OCI-LY7 (cell line): Measurements from ENCODE around the gene NDUFC1.

Experiments
- EZH2phosphoT487 ChIP-seq: fragments of 200-600 bp; sonication (generic); IDR thresholded peaks from 2 replicates; pipeline ENCODE4 v1.6.1; 2018; ENCODE audit warnings: low read depth, borderline replicate concordance, mild to moderate bottlenecking, mixed run types, antibody characterized with exemption, low read length, moderate library complexity, mixed read lengths
- TF ChIP-seq, protein P1 (sequence below): fragments of 200-600 bp; sonication (generic); conservative IDR thresholded peaks from 2 replicates; pipeline ENCODE4 v1.5.1; 2014; ENCODE audit warnings: mild to moderate bottlenecking, antibody characterized with exemption, low read length, moderate library complexity, mixed read lengths

DNA sequence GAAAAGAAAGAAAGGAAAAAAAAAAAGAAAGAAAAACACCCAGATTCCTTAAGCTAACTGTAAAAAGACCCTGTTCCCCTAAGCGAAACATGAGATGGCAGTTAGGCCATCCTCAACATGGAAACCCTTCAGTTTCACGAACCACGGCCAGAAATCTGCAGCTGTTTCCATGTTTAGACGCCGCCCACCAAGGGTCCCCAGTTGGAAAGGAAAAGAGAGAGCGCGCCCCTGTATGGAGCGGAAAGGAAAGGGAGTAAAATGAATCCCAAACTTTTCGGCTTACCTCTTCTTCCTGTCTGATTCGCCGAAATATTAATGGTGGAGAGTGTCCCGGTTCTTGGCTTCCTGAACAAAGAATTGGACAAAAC is 60.5 kb downstream of the NDUFC1 start:
- TF ChIP-seq, protein P1, sequence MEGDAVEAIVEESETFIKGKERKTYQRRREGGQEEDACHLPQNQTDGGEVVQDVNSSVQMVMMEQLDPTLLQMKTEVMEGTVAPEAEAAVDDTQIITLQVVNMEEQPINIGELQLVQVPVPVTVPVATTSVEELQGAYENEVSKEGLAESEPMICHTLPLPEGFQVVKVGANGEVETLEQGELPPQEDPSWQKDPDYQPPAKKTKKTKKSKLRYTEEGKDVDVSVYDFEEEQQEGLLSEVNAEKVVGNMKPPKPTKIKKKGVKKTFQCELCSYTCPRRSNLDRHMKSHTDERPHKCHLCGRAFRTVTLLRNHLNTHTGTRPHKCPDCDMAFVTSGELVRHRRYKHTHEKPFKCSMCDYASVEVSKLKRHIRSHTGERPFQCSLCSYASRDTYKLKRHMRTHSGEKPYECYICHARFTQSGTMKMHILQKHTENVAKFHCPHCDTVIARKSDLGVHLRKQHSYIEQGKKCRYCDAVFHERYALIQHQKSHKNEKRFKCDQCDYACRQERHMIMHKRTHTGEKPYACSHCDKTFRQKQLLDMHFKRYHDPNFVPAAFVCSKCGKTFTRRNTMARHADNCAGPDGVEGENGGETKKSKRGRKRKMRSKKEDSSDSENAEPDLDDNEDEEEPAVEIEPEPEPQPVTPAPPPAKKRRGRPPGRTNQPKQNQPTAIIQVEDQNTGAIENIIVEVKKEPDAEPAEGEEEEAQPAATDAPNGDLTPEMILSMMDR, result no peak
- no peak for TF ChIP-seq EZH2phosphoT487
